NOMO-1 treated with dmso at 0.1 percent for 144 hours (cell line): ENCODE results near the gene VAC14.

ENCODE experiments used
- DNase-seq: peaks from one replicate; lab custom pipeline; 2025; ENCODE audit not compliant: unreplicated experiment; lab: John Stamatoyannopoulos, UW

VAC14 gene

DNA sequence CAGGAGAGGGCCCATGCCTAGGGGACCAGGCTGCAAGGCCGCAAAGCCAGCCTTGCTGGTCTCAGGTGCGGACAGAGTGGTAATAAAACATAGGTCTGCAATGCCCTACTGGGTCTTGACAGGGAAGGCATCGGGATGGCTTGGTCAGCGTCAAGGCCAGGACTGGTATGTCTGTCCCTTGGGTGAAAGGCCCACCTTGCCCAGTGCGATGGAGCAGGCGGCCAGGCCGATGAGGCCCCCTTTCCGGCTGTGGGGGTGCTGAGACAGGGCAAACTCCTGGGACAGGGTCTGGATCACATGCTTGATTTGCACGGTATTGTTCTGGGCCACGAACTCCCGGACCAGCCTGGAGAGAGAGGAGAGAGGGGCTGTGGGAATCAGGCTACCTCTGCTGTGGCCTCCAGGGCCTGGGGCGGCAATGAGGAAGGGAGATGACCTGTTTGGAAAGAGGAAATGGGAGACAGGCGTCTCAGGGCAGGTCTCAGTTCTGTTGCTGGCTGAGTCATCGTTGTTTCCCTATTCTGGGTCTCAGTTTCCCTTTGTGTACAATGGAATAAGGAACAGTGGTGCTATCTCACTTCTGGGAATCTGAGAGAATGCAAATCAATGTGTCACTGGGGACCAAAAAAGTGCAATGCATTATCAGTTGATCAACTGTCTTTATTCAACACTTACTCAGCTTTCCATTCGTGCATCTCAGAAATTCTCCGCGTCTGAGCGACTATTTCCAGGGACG lies 14.8 kb downstream of the VAC14 start:
- no peak for DNase-seq

DNA sequence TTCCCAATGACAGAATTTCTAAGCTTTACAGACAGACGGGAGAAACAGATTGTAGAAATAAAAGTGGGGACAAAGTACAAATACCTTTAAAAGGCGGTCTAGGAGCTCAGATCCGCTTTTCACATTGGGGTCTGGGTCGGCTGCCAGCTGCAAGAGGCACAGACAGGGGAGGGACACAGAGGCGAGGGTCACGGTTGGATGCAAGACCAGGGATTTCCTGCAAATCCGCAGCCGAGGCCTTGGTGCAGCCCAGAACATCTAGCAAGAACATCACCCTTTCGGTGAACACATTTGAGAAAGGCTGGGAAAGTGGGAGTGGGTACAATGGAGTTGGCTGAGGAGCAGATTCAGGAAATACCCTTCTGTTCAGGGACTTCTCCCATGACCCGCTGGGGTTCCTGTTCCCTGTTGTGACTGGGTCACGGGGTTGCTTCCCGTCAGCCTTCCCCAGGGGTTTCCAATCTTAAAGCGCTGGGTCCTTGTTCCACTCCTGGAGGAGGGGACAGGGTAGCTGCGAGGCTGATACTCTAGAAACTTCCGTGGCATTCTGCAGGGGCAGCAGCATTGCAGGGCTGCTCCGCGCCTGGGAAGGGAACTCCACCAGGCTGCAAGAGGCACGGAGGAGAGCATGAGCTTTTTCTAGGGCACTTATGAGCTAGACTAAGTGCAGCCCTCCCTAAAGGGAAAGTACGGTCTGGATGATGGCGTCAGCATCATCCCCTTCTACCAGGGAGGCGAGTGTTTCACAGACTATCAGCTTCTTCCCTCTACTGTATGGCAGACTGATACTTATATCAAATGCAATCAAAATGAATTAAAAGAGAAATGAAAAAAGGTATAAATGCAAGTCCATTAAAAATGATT lies 16.0 kb downstream of the VAC14 start:
- DNase-seq, result no peak

DNA sequence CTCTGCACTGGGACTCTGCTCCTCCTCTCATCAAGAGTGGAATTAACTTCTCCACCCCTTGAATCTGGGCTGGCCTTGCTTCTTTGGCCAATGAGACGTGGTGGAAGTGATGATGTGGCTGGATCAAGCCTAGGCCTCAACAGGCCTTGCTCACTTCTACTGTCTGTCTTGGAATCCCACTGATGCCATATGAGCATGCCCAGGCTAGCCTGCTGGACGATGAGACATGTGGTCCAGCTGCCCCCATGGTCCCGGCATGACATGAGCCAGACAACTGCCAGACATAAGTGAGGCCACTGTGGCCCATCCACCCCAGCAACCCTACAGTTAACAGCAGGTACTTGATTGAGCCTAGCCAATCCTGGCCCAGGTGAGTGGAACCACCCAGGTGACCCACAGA lies 18.7 kb downstream of the VAC14 start:
- no peak for DNase-seq

DNA sequence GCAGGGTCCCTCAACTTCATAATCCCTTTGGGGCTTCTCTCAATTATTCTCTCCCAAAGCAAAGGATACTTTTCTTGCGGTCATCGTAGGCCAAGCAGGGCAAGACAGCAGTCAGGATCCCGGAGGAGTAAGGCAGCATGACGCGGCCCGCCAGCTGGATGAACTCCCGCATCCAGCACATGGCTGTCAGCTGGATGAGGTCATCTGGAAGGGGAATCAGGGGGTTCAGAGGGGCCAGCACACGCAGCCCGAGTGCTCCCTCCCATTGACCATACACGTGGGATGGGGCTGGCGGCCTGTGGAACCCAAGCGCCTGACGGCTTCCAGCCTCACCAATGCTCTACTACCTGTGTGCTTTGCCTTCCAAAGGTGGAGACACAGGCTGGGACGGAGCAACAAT lies 19.2 kb downstream of the VAC14 start:
- DNase-seq, result no peak

DNA sequence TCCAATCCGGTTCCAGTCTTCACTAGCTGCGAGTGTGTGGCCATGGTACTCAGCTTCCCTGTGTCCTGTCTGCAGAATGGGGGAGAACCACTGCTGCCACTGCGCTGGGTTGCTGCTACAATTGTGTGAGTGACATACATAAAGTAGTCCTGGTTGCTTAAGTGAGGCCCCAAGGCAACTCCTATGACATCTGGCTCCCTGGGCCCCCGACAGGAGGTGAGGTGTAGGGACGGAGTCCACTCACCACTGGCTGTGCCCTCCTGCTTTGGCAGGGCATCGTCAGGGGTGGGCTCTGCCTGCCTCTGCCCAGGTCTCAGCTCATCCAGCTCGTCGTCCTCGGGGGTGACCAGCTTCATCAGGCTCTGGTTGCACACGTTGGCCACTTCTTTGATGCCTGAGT lies 20.4 kb downstream of the VAC14 start:
- no peak for DNase-seq

DNA sequence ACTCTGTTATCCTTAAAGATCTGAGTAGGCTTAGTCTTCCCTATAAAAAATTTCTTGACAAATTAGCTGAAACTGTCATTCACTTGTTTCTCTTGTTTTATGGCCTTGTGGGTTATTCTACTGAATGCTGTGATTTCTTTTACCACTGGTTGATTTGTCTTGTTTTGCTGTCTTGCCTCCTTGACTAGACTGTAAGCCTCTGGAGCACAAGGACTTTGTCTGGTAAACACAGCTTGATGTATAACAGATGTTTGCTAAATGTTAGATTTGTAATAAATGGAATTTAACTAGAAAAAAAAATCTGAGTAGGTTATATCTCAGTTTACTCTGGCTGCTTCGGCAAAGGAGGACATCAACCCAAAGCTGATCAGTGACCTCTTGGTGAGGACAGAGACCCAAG lies 21.6 kb downstream of the VAC14 start:
- no peak for DNase-seq

DNA sequence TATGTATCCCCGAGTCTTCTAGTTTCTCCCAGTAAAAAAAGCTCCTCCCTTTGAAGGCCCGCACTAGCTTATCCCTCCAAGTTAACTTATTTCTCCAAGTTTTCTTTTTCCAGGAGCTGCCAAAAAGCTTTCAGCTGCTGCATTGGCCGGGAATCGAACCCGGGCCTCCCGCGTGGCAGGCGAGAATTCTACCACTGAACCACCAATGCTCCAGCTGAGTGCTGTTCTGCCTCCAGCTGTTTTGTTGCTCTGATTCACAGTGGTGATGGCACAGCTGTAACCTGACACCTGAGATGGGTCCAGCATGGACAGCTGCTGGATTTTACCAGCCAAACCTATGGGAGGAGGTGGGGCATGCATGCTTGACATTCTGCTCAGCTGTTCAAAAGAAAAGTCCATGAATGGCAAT lies 22.1 kb downstream of the VAC14 start:
- no peak for DNase-seq

DNA sequence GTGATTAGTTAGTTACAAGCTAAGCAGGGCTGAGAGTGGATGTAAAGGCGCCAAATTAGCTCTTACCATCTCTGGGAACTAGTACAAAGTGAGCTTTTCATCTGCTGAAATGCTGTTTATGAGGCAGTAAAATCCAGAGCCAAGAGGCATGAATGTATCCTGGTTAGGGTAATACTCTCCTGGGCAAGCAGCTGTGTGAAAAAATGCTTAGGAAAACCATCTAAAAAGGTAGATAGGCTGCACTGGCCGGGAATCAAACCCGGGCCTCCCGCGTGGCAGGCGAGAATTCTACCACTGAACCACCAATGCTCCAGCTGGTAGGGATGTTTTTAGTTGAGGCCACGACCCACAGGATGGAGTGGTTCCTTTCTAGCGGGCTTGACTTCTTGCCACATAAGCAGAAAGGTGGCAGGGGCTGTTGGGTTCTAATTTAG lies 23.0 kb downstream of the VAC14 start:
- DNase-seq, result no peak

DNA sequence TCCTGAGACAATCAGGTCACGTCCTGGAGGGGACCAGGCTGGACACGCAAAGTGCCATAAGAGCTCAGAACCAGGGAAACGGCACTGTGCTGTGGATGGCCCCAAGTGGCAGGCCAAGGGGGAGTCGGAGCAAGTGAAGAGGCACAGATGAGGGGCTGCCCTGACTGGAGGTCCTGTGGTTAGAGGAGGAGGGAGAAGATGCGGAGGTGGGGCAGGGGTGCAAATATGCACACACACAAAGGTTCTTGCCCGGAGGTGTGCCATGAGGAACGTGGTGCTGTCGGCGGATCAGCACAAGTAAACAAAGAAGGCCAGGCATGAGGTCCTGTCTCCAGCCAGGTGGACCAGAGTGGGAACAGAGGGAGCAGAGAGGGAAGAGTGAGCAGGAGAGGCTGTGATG lies 23.5 kb downstream of the VAC14 start:
- DNase-seq, result no peak

DNA sequence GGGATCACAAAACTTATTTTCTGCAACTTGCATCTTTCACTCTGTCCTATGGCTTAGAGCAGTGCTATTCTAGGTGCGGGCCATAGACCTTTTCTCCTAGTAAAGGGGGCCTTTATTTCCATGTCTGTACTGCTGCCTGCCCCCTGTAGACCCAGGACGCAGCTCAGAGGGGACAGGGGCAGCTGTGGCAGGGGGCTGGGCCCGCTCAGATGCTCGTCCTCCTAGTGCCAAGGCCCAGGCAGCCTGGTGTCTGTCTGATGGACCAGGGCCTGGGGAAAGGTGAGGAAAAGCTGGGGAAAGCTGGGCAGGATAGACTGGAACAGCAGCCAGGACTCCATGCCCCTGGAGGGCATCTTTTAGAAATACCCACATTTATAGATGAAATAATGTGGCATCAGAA lies 25.6 kb downstream of the VAC14 start:
- DNase-seq, result no peak

DNA sequence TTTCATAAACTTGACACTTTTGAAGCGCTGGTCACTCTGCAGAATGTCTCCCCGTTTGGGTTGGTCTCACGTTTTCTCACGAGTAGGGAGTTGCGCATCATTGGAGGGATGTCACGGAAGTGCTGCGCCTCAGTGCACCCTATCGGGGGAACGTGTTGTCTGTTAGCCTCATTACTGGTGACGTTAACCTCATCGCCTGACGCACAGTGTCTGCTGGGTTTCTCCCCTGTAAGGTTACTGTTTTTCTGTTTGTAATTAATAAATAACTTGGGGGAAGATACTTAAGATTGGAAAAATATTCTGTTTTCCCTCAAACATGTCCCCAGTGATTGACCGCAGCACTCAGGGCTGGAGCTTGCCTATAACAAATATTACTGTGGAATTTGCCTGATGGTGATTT lies 26.7 kb downstream of the VAC14 start:
- DNase-seq, result no peak

DNA sequence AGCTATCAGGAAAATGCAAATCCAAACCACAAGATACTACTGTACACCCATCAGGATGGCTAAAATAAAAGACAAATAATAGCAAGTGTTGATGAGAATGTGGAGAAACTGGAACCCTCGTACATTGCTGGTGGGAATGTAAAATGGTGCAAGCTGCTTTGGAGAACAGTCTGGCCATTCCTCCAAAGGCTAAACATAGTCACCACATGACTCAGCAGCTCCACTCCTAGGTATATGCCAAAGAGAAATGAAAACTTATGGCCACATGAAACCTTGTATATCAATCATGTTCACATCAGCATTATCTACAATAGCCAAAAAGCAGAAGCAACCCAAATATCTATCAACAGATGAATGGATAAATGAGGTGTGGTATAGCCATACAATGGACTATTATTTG lies 28.5 kb downstream of the VAC14 start:
- DNase-seq, result no peak

DNA sequence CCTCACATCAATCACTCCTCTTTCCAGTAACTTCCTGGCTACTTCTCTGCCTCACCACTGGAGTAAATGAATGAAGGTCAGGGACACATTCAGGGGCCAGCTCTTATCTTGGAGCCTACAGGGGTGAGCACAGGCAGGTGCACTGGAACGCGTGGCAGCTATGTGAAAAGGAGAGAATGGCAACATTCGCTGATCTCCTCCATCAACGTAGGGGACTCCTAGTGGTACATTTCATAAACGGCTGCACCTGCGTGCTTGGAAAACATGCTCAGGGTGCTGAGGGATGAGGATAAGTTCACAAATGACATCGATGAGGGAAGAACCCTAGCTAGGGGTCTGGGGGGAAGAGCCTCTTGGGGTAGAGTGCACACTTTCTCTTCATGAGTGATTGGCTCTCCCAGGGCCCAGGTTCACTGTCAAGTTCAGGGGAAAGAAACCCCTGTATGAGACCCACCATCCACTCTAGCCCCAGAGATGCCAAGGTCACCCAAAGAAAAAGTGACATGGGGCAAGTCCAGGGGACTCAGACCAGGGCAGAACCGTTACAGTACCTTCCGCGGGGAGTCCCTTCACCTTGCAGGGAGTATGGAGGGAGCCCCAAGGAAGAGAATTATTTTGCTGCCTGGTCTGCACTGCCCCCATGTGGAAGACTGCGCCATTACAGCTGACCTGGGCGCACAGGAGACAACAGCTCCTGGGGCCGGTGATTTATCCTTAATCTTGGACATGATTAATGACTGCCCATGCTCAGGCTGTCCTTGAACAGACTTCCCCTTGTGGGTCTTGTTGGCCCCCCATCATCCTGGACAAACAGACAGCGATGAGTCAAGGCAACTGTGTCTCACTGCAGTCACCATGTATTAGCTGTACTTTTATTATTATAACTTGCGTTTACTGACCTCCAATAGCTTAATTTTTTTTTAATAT lies 30.1 kb downstream of the VAC14 start:
- DNase-seq, result no peak

DNA sequence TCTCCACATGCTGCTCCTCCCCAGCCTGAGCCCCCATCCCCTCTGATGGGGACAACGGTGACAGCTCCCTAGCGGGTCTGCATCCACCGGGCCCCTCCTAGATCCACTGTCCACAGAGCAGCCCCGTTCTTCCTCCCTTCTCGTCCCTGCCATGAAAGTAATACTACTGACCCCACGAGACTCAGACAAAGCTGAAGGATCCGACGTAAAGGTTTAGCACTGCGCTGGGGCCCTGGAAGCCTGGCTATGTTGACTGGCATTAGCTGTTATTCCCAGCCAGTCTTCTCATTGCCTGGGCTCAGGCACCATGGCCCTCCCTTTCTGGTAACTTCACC lies 30.7 kb downstream of the VAC14 start:
- DNase-seq, result no peak

DNA sequence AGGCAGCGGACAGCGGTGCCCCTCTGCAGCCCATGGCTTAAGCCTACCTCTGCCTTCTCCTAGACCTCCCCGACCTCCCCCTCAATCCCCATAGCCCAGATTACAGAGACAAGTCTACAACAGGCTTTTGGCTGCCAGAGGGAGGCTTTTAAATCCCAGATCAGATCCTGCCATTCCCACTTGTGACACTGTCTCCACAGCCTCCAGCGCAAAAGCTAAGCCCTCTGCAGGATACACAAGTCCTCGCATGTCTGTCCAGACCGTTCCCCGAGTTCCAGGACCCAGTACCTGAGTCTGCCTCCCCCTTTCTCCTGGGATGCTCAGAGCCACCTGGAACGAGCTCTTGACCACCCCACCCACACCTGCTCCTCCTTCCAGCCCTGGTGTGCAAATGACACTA lies 31.2 kb downstream of the VAC14 start:
- no peak for DNase-seq

DNA sequence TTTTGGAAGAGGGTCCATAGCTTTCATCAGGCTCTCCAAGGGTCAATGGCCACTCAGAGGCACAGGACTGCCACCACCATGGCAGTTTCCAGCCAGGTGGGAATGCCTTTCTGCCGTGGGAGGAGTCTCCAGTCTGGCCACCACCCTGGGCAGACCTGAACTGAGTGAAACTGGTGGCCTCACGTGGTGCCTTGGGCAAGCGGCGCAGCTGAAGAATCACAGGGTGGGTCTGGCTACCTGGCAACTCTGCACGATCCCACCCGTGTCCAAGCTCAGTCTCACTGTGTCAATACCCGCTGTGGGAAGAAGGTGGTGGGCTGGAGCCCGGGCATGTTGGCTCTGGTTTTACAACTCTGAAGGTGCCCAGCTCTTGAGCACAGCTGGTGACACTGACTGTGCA lies 31.8 kb downstream of the VAC14 start:
- DNase-seq, result no peak

DNA sequence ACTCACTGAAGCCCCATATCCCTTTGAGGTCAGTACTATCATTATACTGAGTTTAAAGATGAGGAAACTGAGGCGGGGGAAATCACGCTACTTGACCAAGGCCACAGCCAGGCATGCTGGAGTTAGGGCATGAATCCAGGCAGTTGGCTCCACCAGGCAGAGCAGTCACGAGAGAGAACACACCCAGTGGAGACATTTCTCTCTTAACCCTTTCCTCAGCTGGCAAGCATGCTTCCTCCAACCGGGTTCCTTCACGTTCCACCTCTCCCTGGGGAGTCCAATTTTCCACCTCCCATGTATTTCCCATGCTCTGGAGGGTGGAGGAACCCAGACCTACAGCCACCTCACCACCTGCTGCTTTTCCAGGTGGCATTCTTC lies 32.8 kb downstream of the VAC14 start:
- no peak for DNase-seq

DNA sequence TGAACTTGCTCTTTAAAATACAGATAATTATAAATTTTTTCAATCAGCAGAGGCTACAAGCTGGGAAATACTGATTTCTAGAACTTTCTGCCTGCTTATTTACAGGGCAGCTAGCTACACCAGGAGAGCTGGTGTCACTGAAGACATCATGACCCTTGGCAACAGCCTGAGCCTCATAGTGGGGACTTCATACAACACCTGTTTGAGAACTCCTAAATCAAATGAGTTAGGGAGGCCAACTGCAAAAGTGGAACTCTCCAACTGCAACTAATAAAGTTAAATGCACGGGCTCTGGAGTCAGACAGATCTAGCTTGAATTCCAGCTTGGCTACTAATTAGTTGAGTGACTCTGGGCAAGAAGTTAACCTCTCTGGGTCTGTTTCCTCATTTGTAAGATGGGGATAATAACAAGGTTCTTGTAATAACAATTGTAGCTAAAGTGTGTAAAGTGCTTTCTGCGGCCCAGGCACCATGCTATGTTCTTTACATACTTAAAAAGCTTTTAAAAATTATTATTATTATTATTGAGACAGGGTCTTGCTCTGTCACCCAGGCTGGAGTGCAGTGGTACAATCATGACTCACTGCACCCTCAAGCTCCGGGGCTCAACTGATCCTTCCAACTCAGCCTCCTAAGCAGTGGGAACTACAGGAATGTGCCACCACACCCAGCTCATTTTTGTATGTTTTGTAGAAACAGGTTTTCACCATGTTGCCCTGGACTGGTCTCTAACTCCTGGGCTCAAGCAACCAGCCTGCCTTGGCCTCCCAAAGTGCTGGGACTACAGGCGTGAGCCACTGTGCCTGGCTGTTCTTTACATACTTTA lies 33.4 kb downstream of the VAC14 start:
- DNase-seq, result no peak

DNA sequence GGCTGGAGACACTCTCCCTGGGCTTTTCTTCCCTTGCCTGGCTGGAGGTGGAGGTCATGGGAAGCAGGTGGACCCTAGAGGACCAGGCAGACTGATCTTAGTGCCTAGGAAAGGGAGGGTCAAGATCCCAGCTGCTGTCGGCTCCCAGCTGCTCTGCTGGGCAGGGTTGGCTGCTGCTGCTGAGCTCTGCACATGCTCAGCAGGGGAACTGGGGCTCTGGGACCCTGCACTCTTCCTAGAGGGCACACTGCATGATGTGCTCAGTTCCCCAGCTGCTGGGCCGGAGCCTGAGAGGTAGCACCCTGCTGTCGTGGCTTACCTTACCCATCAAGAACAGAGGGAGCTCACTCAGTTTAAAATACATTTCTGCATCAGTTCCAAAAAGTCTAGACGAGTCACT lies 34.3 kb downstream of the VAC14 start:
- DNase-seq, result no peak

DNA sequence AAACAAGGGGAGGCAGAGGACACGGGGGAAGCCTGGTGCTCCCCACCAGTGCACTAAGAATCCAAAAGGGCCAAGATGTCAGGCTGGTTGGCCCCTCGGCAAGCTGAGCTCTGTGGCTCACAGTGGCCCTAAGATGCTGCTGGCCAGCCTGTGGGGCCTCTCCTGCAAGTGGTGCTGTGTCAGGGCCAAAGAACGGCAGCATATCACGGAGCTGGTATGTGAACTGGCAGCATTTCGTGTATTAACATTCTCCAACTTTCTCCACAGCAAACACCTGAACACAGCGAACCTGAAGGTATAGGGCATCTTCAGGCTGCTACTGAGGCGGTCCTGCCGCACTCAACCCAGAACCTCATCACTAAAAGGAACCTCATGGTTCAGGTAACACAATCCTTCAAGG lies 34.8 kb downstream of the VAC14 start:
- no peak for DNase-seq

DNA sequence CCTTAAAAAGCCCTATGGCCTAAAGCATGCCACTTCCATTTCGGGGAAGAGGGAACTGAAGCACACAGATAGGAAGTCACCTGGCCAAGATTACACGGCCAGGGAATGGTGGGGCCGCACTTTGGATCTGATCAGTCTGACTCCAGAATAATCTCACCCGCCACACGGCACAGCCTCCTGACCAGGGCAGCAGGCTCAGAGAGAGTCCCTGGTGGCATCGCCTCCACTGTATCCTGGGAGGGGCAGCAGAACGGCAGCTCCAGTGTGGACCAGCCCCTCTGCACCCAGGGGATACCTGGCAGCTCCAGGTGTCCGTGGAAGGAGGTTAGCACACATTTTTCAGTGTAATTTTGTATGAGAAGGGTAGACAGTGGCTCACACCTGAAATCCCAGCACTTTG lies 35.5 kb downstream of the VAC14 start:
- no peak for DNase-seq
